Mucosa of descending colon (tissue), 3 donors: ENCODE data around the gene MICU1. TPM values are rescaled to one million over a fixed set of nuclear protein-coding genes. Genes with fewer than 3 reads are reported as not detected.

Experiments used
- ATAC-seq: fragments of 200-7000 bp; cut with Tn5 transposase; one replicate; pipeline ENCODE4 v1.9.1; 2020; ENCODE audit warnings: mild to moderate bottlenecking, moderate library complexity
- DNase-seq, 3 donors: peaks; one replicate each; pipeline ENCODE4 v3.0.0-alpha.2; 2020
- H3K36me3 ChIP-seq: fragments of 200-600 bp; one replicate; pipeline ENCODE4 v1.8.0; 2021; ENCODE audit warnings: low read depth, mild to moderate bottlenecking
- H3K4me1 ChIP-seq: fragments of 200-600 bp; one replicate; pipeline ENCODE4 v1.8.0; 2021; ENCODE audit warnings: low read depth, mild to moderate bottlenecking
- H3K4me3 ChIP-seq: fragments of 200-600 bp; one replicate; pipeline ENCODE4 v1.8.0; 2021; ENCODE audit warnings: mild to moderate bottlenecking
- H3K9me3 ChIP-seq: fragments of 200-600 bp; one replicate; pipeline ENCODE4 v1.8.0; 2021; ENCODE audit warnings: mild to moderate bottlenecking
- CTCF ChIP-seq: fragments of 200-600 bp; IDR thresholded peaks from one replicate; pipeline ENCODE4 v1.8.0; 2022; ENCODE audit warnings: antibody characterized with exemption, mild to moderate bottlenecking
- intact Hi-C, 2 donors: fragments of 100-400 bp; cut with DNase I in 1 of 2; cut with micrococcal nuclease in 1 of 2; formaldehyde crosslinking; loops; one replicate each; pipeline versions ENCODE4 v1.11.0 to v1.11.1; 2022; cut with DNase I, micrococcal nuclease
- total RNA-seq, 3 donors: library from RNA; stranded (reverse); fragmentation: NEBNext Ultra II Directional in 2 of 3; extraction: Animal tissue kit (Norgen Biotek cat#: 25700) in 2 of 3; gene quantifications; one replicate each; pipeline versions ENCODE4 v1.2.1 to v1.2.4, GENCODE V29; 2021 to 2023
- donor health status: DM: no; HTN: no; CAD: no; lungs with moderate emphysema.
- donor health status: DM: no; HTN: no; CAD: no.
- donor health status: DM: no; HTN: yes; CAD: no.

The MICU1 gene
- total RNA-seq, 3 donors from 2014 or later = 38.6 to 45.3 (median 45.0) TPM

GRCh38 chr10:72335394-72336258 lies 290.3 kb downstream of the MICU1 start:
- no peaks in the 10 kb centered on the region for H3K9me3 ChIP-seq
- no peak for TF ChIP-seq CTCF
- ATAC-seq (peak; percentile 16), DNase-seq (peak; percentile 56 to 84 (median 69))
- H3K4me1 ChIP-seq = peaks cover 38% of the 10 kb centered on the region
- H3K36me3 ChIP-seq = peaks cover 6% of the 10 kb centered on the region
- H3K4me3 ChIP-seq = no peak overlapping the region
- intact Hi-C loops = loop anchor here (10.0 kb wide), 3 partner anchors 101 to 211 kb away; partner anchors contain the start of genes ANAPC16 (in 1 of the 2) and ASCC1 (in 1 of the 2)

- DNase-seq (peak; percentile 73 to 96 (median 81)), ATAC-seq (peak; percentile 55)
- Histone ChIP-seq H3K9me3 (no peaks in the 10 kb centered on the region), H3K36me3 (peaks cover 6% of the 10 kb centered on the region), H3K4me1 (peaks cover 38% of the 10 kb centered on the region), H3K4me3 (no peak overlapping the region)
- no peak for TF ChIP-seq CTCF
- intact Hi-C loops = loop anchor here (10.0 kb wide), 3 partner anchors 100 to 210 kb away; partner anchors contain the start of genes ANAPC16 (in 1 of the 2) and ASCC1 (in 1 of the 2)
Observed at GRCh38 chr10:72334825-72335393, 291.0 kb downstream of the MICU1 start.

GRCh38 chr10:72334196-72334824 lies 291.6 kb downstream of the MICU1 start:
- Histone ChIP-seq H3K4me1 (peaks cover 38% of the 10 kb centered on the region), H3K36me3 (peaks cover 6% of the 10 kb centered on the region), H3K4me3 (no peak overlapping the region), H3K9me3 (no peaks in the 10 kb centered on the region)
- ATAC-seq = no peak
- DNase-seq = peak; percentile 22 to 60 (median 41)
- TF ChIP-seq CTCF = no peak
- intact Hi-C loops = loop anchor here (10.0 kb wide), 3 partner anchors 100 to 210 kb away; partner anchors contain the start of genes ANAPC16 (in 1 of the 2) and ASCC1 (in 1 of the 2)

- H3K4me1 ChIP-seq = peaks cover 42% of the 10 kb centered on the region
- H3K9me3 ChIP-seq = no peaks in the 10 kb centered on the region
- DNase-seq (peak in 2 of 3 donors; percentile 15 to 34), ATAC-seq (no peak)
- peaks cover 6% of the 10 kb centered on the region for H3K36me3 ChIP-seq
- intact Hi-C loops = loop anchor here (10.0 kb wide), 3 partner anchors 99 to 209 kb away; partner anchors contain the start of genes ANAPC16 (in 1 of the 2) and ASCC1 (in 1 of the 2)
- H3K4me3 ChIP-seq = no peak overlapping the region
- no peak for TF ChIP-seq CTCF
Observed at GRCh38 chr10:72333112-72334015, 292.5 kb downstream of the MICU1 start.
